Endothelial cell of umbilical vein (primary cell): ENCODE measurements around the gene NR6A1. TPM values are rescaled to one million over a fixed set of nuclear protein-coding genes. Genes with fewer than 3 reads are reported as not detected.

ENCODE experiments used
- BruUV-seq: library from RNA; stranded (reverse); fragments of 400-500 nt; replicated peaks from 2 replicates; lab custom pipeline; 2021; lab: Mats Ljungman, UMichigan
- CTCF ChIA-PET: fragments of 300-600, 350-600 bp; sonication (Branson Sonifier 250); formaldehyde crosslinking; loops from one replicate; lab custom pipeline; 2021; ENCODE audit warnings: antibody characterized with exemption, inconsistent platforms; lab: Charles Lee
- POLR2A ChIA-PET: fragments of 300-600, 350-600 bp; sonication (Branson Sonifier 250); formaldehyde crosslinking; loops from one replicate; lab custom pipeline; 2021; ENCODE audit warnings: antibody characterized with exemption, inconsistent platforms; lab: Charles Lee
- DNase-seq: peaks from one replicate; pipeline ENCODE4 v3.0.0-alpha.2; 2011; ENCODE audit warnings: low read depth, low spot score
- FAIRE-seq: peaks from 2 replicates; lab custom pipeline; 2011; peaks lifted over from hg19 to GRCh38; lab: Jason Lieb, UNC
- H2AFZ ChIP-seq: 2 replicates; pipeline ENCODE4 v1.6.0; 2012; ENCODE audit warnings: low read depth, low read length, control low read depth, inconsistent platforms
- H3K27ac ChIP-seq: 2 replicates; pipeline ENCODE4 v1.5.1; 2011; ENCODE audit warnings: low read depth, mild to moderate bottlenecking, control low read depth, low read length, moderate library complexity; ENCODE audit not compliant: insufficient read depth
- H3K27me3 ChIP-seq, 2 experiments: 2 replicates each; pipeline versions ENCODE4 v1.6.0 to v1.6.1; 2011; ENCODE audit warnings: low read length in 2 of 2, mixed read lengths in 1 of 2; ENCODE audit not compliant: control insufficient read depth in 2 of 2, insufficient read depth in 2 of 2
- H3K36me3 ChIP-seq, 2 experiments: 2 replicates in 1 of 2; 3 replicates in 1 of 2; pipeline ENCODE4 v1.5.1; 2011; ENCODE audit warnings: low read length in 2 of 2, mild to moderate bottlenecking in 1 of 2, moderate library complexity in 1 of 2; ENCODE audit not compliant: control insufficient read depth in 2 of 2, insufficient read depth in 2 of 2; ENCODE audit errors: extremely low read depth in 1 of 2
- H3K4me1 ChIP-seq: 3 replicates; pipeline ENCODE4 v1.5.1; 2011; ENCODE audit warnings: mild to moderate bottlenecking, low read length; ENCODE audit not compliant: control insufficient read depth, insufficient read depth; ENCODE audit errors: extremely low read depth
- H3K4me2 ChIP-seq: 2 replicates; pipeline ENCODE4 v1.6.1; 2011; ENCODE audit warnings: low read length, control low read depth, mixed read lengths; ENCODE audit not compliant: insufficient read depth
- H3K4me3 ChIP-seq, 3 experiments: fragments of 200-600 bp in 1 of 3; sonication (generic), shearing (Covaris generic) in 1 of 3; replicated peaks in 1 of 3; 2 replicates each; pipeline ENCODE4 v1.5.1; 2011 to 2016; ENCODE audit warnings: control low read depth in 3 of 3, low read length in 3 of 3, mild to moderate bottlenecking in 2 of 3, inconsistent platforms in 1 of 3, low read depth in 1 of 3, moderate library complexity in 1 of 3; ENCODE audit not compliant: insufficient read depth in 1 of 3
- H3K79me2 ChIP-seq: 2 replicates; pipeline ENCODE4 v1.6.0; 2012; ENCODE audit warnings: low read length, inconsistent platforms; ENCODE audit not compliant: control insufficient read depth, insufficient read depth
- H3K9ac ChIP-seq: replicated peaks from 2 replicates; pipeline ENCODE3; 2011; ENCODE audit warnings: low read length, control low read depth; ENCODE audit not compliant: insufficient read depth; ENCODE audit errors: extremely low read depth
- H3K9me1 ChIP-seq: replicated peaks from 3 replicates; pipeline ENCODE4 v1.6.0; 2011; ENCODE audit warnings: mild to moderate bottlenecking, low read length; ENCODE audit not compliant: control insufficient read depth, insufficient read depth; ENCODE audit errors: extremely low read depth
- H3K9me3 ChIP-seq: replicated peaks from 2 replicates; pipeline ENCODE4 v1.5.1; 2012; ENCODE audit warnings: low read length, inconsistent platforms; ENCODE audit not compliant: control insufficient read depth, insufficient read depth
- H4K20me1 ChIP-seq: replicated peaks from 2 replicates; pipeline ENCODE3; 2011; ENCODE audit warnings: mild to moderate bottlenecking, low read length; ENCODE audit not compliant: control insufficient read depth, insufficient read depth; ENCODE audit errors: extremely low read depth
- EZH2 ChIP-seq: IDR thresholded peaks from 2 replicates; pipeline ENCODE4 v1.6.1; 2012; ENCODE audit warnings: borderline replicate concordance, low read depth, mild to moderate bottlenecking, moderate library complexity, low read length, inconsistent platforms; ENCODE audit not compliant: severe bottlenecking
- FOS ChIP-seq: IDR thresholded peaks from 2 replicates; pipeline ENCODE4 v1.6.1; 2011; ENCODE audit warnings: mild to moderate bottlenecking, low read length, moderate library complexity, borderline replicate concordance; ENCODE audit not compliant: insufficient read depth
- GATA2 ChIP-seq: IDR thresholded peaks from 2 replicates; pipeline ENCODE4 v1.7.0; 2011; ENCODE audit warnings: low read depth, mild to moderate bottlenecking, moderate library complexity, mixed read lengths, low read length; ENCODE audit not compliant: insufficient read length, insufficient read depth
- JUN ChIP-seq: IDR thresholded peaks from 2 replicates; pipeline ENCODE4 v1.6.1; 2011; ENCODE audit warnings: borderline replicate concordance, low read depth; ENCODE audit not compliant: insufficient read length, insufficient read depth
- MYC ChIP-seq: IDR thresholded peaks from one replicate; pipeline ENCODE4 v1.6.1; 2011; ENCODE audit warnings: mild to moderate bottlenecking, low read depth, low read length
- POLR2A ChIP-seq: IDR thresholded peaks from 2 replicates; pipeline ENCODE4 v1.6.1; 2012; ENCODE audit warnings: low read depth, mild to moderate bottlenecking, control low read depth, low read length
- POLR2AphosphoS5 ChIP-seq: IDR thresholded peaks from 2 replicates; pipeline ENCODE4 v1.6.1; 2012; ENCODE audit warnings: low read depth, mild to moderate bottlenecking, control low read depth, low read length, moderate library complexity; ENCODE audit not compliant: insufficient read depth
- dilution Hi-C: fragments of 300-500 bp; cut with MboI; formaldehyde crosslinking; loops from one replicate; pipeline ENCODE4 v1.15.0; 2019; ENCODE audit warnings: low sequenced_read_pairs; ENCODE audit not compliant: extremely low pct_ligation_motif_present
- intact Hi-C: fragments of 100-400 bp; cut with micrococcal nuclease; formaldehyde crosslinking; loops from one replicate; pipeline ENCODE4 v1.10.0; 2022
- polyA plus RNA-seq, 4 experiments: library from polyadenylated mRNA; depleted of rRNA in 3 of 4; stranded (reverse) in 3 of 4; unstranded in 1 of 4; fragments of >200 nt; gene quantifications; 2 replicates each; pipeline versions ENCODE4 v1.2.1 to v1.2.3, GENCODE V29; 2011 to 2012; ENCODE audit warnings: missing spikeins in 1 of 4
- total RNA-seq: library from RNA; stranded (reverse); gene quantifications from 2 replicates; pipeline ENCODE4 v1.2.3, GENCODE V29; 2021
- TF ChIP-seq, protein P1 (sequence below), 2 donors: IDR thresholded peaks; 1 replicate in 1 of 2; 2 replicates in 1 of 2; pipeline ENCODE4 v1.5.1; 2011; ENCODE audit warnings: low read length in 2 of 2, mild to moderate bottlenecking in 2 of 2, moderate library complexity in 2 of 2, control low read depth in 1 of 2, inconsistent platforms in 1 of 2, low read depth in 1 of 2; ENCODE audit not compliant: insufficient read depth in 1 of 2; ENCODE audit errors: extremely low read depth in 1 of 2
- TF ChIP-seq, protein P2 (sequence below): IDR thresholded peaks from 2 replicates; pipeline ENCODE4 v1.6.1; 2011; ENCODE audit not compliant: insufficient read depth, insufficient read length

Gene NR6A1
- total and polyA plus RNA-seq, 2 donors (not counting 3 experiments of a cell fraction or from before 2014, with no cell fraction given): 0.17 to 1.2 TPM

DNA sequence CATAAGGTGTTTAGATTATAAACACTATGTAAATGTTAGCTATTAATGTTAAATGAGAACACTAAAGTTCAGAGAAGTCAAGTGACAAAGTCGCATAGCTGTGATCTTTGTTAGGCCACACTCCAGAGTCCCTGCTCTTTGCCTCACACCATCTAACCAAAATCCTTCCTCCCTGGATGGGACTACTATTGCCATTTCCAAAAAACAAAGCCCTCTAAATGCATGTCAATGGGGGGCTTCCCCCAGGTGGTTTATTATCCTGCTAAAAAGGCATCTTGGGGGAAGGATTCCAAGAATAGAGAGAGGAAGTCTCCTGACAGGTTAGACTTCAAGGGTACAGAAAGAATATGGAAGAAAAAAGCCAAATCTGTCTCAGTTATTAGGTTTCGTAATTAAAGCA lies 10.4 kb downstream of the NR6A1 start:
- POLR2A ChIA-PET: no interaction called here
- H3K27me3 ChIP-seq: peaks cover 47 to 85% of the 10 kb centered on the region in 2 experiments

More for the DNA sequence above, 10.4 kb downstream of the NR6A1 start:
- DNase-seq (no peak), FAIRE-seq (no peak)
- Histone ChIP-seq H2AFZ (no peak overlapping the region), H3K27ac (no peak overlapping the region), H3K4me1 (no peaks in the 10 kb centered on the region), H3K9me3 (no peaks in the 10 kb centered on the region), H3K79me2 (no peaks in the 10 kb centered on the region), H3K36me3 (no peaks in the 10 kb centered on the region), H3K9ac (no peak overlapping the region), H3K9me1 (no peaks in the 10 kb centered on the region), H3K4me2 (no peak overlapping the region), H3K4me3 (no peak overlapping the region), H4K20me1 (no peaks in the 10 kb centered on the region)
- dilution Hi-C loops (no loop called here), intact Hi-C loops (no loop called here)
- TF ChIP-seq, protein P1, sequence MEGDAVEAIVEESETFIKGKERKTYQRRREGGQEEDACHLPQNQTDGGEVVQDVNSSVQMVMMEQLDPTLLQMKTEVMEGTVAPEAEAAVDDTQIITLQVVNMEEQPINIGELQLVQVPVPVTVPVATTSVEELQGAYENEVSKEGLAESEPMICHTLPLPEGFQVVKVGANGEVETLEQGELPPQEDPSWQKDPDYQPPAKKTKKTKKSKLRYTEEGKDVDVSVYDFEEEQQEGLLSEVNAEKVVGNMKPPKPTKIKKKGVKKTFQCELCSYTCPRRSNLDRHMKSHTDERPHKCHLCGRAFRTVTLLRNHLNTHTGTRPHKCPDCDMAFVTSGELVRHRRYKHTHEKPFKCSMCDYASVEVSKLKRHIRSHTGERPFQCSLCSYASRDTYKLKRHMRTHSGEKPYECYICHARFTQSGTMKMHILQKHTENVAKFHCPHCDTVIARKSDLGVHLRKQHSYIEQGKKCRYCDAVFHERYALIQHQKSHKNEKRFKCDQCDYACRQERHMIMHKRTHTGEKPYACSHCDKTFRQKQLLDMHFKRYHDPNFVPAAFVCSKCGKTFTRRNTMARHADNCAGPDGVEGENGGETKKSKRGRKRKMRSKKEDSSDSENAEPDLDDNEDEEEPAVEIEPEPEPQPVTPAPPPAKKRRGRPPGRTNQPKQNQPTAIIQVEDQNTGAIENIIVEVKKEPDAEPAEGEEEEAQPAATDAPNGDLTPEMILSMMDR (IDR thresholded peaks at IDR 0.05; ENCODE audit: extremely low read depth in 1 of 2, insufficient read depth in 1 of 2, low read depth in 1 of 2, low read length in 2 of 2): no peak
- TF ChIP-seq FOS (no peak), EZH2 (no peak), POLR2A (no peak), MYC (no peak), POLR2AphosphoS5 (no peak), JUN (no peak), GATA2 (no peak)
- TF ChIP-seq, protein P2, sequence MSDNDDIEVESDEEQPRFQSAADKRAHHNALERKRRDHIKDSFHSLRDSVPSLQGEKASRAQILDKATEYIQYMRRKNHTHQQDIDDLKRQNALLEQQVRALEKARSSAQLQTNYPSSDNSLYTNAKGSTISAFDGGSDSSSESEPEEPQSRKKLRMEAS: no peak
- CTCF ChIA-PET: interaction anchor here (1.1 to 9.4 kb wide), 5 partner anchors 10 to 224 kb away, joined by 4 to 82 read pairs (median 6); partner anchors contain the start of gene NR6A1
- BruUV-seq: no TSS peak
